Measurements from ENCODE around the gene LITAFD. TPM values are rescaled to one million over a fixed set of nuclear protein-coding genes. Genes with fewer than 3 reads are reported as not detected.

Gene LITAFD
- total and polyA plus RNA-seq, 2 experiments from 2014 or later = not detected

DNA sequence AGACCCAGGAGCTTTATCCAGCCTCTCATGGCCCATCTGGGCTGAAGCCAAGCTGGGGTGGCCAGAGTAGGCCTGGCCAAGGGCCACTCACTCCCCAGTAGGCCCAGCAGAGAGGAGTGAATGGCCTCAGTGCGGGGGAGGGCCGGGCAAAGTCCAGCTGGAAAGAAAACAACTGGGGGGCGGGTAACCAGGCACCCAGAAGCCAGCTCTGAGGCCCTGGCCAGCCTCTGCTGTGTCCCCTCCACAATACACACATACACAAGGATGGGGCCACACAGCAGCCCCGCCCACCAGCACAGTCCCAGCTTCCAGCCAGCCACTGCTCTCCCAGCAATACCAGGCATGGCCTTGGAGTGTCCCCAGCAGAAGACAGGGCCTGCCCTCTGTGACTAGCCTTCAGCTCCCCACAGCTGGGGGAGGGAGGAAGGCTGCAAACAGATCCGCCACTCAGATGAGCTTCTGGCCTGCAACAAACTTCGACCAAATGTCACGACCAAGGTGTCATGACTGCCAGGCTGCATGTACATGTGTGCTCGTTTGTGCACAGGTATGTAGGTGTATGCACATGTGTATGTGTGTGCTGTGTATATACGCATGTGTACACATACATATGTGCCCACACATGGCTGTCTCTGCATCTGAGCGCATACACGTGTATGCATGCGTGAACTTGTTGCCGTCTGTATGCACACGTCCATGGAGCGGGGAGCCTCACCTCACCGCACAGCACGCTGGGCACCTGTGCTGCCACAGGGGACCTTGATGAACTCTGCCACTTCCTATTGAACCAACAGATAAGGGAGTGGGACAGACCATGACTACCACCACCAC is 18.3 kb upstream of the LITAFD start:
- Histone ChIP-seq H2AFZ (no peak overlapping the region), H3K27me3 (replicated peaks; ENCODE audit: insufficient read depth) (no peaks in the 10 kb centered on the region), H3K9ac (no peak overlapping the region), H3K4me2 (ENCODE audit: unreplicated experiment) (peak overlapping the region; percentile 26), H3K4me1 (ENCODE audit: insufficient read depth) (peaks cover 22% of the 10 kb centered on the region), H3K9me3 (ENCODE audit: low read depth) (no peaks in the 10 kb centered on the region), H3F3A (ENCODE audit: insufficient read depth) (peaks cover 28% of the 10 kb centered on the region), H3K9me2 (ENCODE audit: insufficient read depth) (no peaks in the 10 kb centered on the region), H3K79me2 (ENCODE audit: insufficient read depth) (peaks cover 94% of the 10 kb centered on the region), H4K20me1 (ENCODE audit: insufficient read depth) (peaks cover 2% of the 10 kb centered on the region; the same call in 1 of the 2 replicates), H3K27ac (no peak overlapping the region), H3K36me3 (ENCODE audit: low read depth) (no peaks in the 10 kb centered on the region), H3K4me3 (no peak overlapping the region)
- TF ChIP-seq EZH2 (IDR thresholded peaks at IDR 0.05; ENCODE audit: insufficient read depth, poor library complexity, severe bottlenecking) = no peak
- TF ChIP-seq EZH2phosphoT487 (IDR thresholded peaks at IDR 0.05; ENCODE audit: insufficient read depth, low read depth) = no peak
- 70 to 81% methylated on average over 15 to 17 of the region's 17 CpGs for WGBS, 2 experiments (ENCODE audit: low coverage in 1 of 2, low lambda C conversion rate in 2 of 2, missing lambda C conversion rate in 2 of 2)
- DNase-seq = peak; percentile 48
- in situ Hi-C loops (cut with MboI) = no loop called here

DNA sequence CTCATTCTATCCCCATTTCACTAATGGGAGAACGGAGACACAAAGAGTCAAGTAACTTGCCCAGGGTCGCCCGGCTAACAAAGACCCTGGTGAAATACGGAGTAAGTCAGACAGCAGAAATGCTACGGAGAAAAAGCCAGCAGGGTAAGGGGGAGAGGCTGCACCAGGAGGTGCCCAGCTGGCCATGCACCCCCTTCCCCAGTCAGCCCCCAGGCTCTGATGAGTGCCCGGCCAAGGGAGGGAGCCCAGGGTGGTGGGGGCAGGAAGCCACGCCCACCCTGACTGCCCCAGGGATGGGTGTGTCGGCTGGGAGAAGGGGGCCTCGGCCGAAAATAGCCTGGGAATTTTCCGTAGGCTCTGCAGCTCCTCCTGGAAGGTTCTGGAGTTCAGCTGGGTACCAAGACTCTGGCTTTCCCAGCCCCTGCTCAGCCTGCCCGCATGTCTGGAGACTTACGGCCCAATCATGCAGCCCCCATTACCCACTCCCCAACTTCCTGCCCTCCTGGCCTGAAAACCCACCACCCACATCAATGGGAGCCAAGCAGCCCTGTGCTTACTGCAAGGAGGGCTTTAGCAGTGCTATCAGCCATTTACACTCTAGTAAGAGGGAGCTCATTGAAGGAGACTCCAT is 17.6 kb upstream of the LITAFD start:
- H2AFZ ChIP-seq = no peak overlapping the region
- H3F3A ChIP-seq (ENCODE audit: insufficient read depth) = peaks cover 32% of the 10 kb centered on the region
- H3K27me3 ChIP-seq (replicated peaks; ENCODE audit: insufficient read depth) = no peaks in the 10 kb centered on the region
- TF ChIP-seq EZH2 (IDR thresholded peaks at IDR 0.05; ENCODE audit: insufficient read depth, poor library complexity, severe bottlenecking) (no peak), EZH2phosphoT487 (IDR thresholded peaks at IDR 0.05; ENCODE audit: insufficient read depth, low read depth) (no peak)
- H3K36me3 ChIP-seq (ENCODE audit: low read depth) = no peaks in the 10 kb centered on the region
- peaks cover 2% of the 10 kb centered on the region; the same call in 1 of the 2 replicates for H4K20me1 ChIP-seq (ENCODE audit: insufficient read depth)
- H3K9me3 ChIP-seq (ENCODE audit: low read depth) = no peaks in the 10 kb centered on the region
- DNase-seq = no peak
- H3K4me3 ChIP-seq = no peak overlapping the region
- peak overlapping the region; percentile 26 for H3K4me2 ChIP-seq (ENCODE audit: unreplicated experiment)
- H3K4me1 ChIP-seq (ENCODE audit: insufficient read depth) = peaks cover 22% of the 10 kb centered on the region
- H3K27ac ChIP-seq = no peak overlapping the region
- in situ Hi-C loops (cut with MboI) = no loop called here
- 41 to 47% methylated on average over 13 of the region's 13 CpGs for WGBS, 2 experiments (ENCODE audit: low coverage in 1 of 2, low lambda C conversion rate in 2 of 2, missing lambda C conversion rate in 2 of 2)
- peaks cover 86% of the 10 kb centered on the region for H3K79me2 ChIP-seq (ENCODE audit: insufficient read depth)
- no peaks in the 10 kb centered on the region for H3K9me2 ChIP-seq (ENCODE audit: insufficient read depth)
- no peak overlapping the region for H3K9ac ChIP-seq

DNA sequence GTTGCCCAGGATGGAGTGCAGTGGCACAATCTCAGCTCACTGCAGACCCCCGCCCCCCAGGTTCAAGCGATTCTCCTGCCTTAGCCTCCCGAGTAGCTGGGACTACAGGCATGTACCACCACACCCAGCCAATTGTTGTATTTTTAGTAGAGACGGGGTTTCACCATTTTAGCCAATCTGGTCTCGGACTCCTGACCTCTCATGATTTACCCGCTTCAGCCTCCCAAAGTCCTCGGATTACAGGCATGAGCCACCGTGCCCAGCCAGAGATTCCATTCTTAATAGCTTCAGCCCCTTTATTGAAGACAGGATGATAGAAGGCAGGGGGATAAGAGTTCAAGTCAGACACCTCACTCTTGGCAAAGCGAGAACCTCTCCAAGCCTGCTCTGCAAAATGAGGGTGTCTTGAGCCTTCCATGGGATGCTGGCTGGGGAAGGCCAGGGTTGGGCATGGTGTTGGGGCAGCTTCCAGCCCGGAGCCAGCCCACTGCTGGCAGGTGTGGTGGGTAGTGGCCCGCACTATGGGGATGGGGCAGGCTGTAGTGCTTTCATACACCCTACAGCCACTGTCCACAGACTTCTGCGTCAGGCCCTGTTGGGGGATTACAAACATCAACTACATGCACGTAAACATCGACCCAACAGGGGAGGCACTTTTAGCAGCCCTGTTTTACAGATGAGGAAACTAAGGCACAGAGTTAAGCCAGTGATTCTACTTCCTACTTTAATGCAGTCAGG is 16.8 kb upstream of the LITAFD start:
- H3K9me2 ChIP-seq (ENCODE audit: insufficient read depth) = no peaks in the 10 kb centered on the region
- no peak for DNase-seq
- peaks cover 2% of the 10 kb centered on the region; the same call in 1 of the 2 replicates for H4K20me1 ChIP-seq (ENCODE audit: insufficient read depth)
- TF ChIP-seq EZH2phosphoT487 (IDR thresholded peaks at IDR 0.05; ENCODE audit: insufficient read depth, low read depth) = no peak
- no peak for TF ChIP-seq EZH2 (IDR thresholded peaks at IDR 0.05; ENCODE audit: insufficient read depth, poor library complexity, severe bottlenecking)
- H3F3A ChIP-seq (ENCODE audit: insufficient read depth) = peaks cover 29% of the 10 kb centered on the region
- no peak overlapping the region for H3K4me3 ChIP-seq
- 85 to 86% methylated on average over 14 of the region's 14 CpGs for WGBS, 2 experiments (ENCODE audit: low coverage in 1 of 2, low lambda C conversion rate in 2 of 2, missing lambda C conversion rate in 2 of 2)
- peaks cover 79% of the 10 kb centered on the region for H3K79me2 ChIP-seq (ENCODE audit: insufficient read depth)
- no peaks in the 10 kb centered on the region for H3K27me3 ChIP-seq (replicated peaks; ENCODE audit: insufficient read depth)
- H3K36me3 ChIP-seq (ENCODE audit: low read depth) = no peaks in the 10 kb centered on the region
- H3K4me1 ChIP-seq (ENCODE audit: insufficient read depth) = peaks cover 17% of the 10 kb centered on the region
- no peak overlapping the region for H3K9ac ChIP-seq
- H3K27ac ChIP-seq = no peak overlapping the region
- peak overlapping the region; percentile 100 for H3K4me2 ChIP-seq (ENCODE audit: unreplicated experiment)
- in situ Hi-C loops (cut with MboI) = no loop called here
- no peak overlapping the region for H2AFZ ChIP-seq
- H3K9me3 ChIP-seq (ENCODE audit: low read depth) = no peaks in the 10 kb centered on the region

Measured in GM23248 (cell line).